ENCODE data around the gene BDH2.

- TF ChIP-seq EZH2 (IDR thresholded peaks at IDR 0.05; ENCODE audit: borderline replicate concordance, low read depth, low read length, severe bottlenecking) (no peak), POLR2A (IDR thresholded peaks at IDR 0.05; ENCODE audit: low read depth, low read length) (no peak), JUN (IDR thresholded peaks at IDR 0.05; ENCODE audit: borderline replicate concordance, insufficient read depth, insufficient read length, low read depth) (no peak), POLR2AphosphoS5 (IDR thresholded peaks at IDR 0.05; ENCODE audit: insufficient read depth, low read depth, low read length) (no peak), GATA2 (IDR thresholded peaks at IDR 0.05; ENCODE audit: insufficient read depth, insufficient read length, low read depth, low read length) (no peak), MYC (IDR thresholded peaks at IDR 0.05; ENCODE audit: low read depth, low read length) (no peak)
- TF ChIP-seq, protein P1, sequence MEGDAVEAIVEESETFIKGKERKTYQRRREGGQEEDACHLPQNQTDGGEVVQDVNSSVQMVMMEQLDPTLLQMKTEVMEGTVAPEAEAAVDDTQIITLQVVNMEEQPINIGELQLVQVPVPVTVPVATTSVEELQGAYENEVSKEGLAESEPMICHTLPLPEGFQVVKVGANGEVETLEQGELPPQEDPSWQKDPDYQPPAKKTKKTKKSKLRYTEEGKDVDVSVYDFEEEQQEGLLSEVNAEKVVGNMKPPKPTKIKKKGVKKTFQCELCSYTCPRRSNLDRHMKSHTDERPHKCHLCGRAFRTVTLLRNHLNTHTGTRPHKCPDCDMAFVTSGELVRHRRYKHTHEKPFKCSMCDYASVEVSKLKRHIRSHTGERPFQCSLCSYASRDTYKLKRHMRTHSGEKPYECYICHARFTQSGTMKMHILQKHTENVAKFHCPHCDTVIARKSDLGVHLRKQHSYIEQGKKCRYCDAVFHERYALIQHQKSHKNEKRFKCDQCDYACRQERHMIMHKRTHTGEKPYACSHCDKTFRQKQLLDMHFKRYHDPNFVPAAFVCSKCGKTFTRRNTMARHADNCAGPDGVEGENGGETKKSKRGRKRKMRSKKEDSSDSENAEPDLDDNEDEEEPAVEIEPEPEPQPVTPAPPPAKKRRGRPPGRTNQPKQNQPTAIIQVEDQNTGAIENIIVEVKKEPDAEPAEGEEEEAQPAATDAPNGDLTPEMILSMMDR (IDR thresholded peaks at IDR 0.05; ENCODE audit: extremely low read depth in 1 of 2, insufficient read depth in 1 of 2, low read depth in 1 of 2, low read length in 2 of 2) = no peak
- TF ChIP-seq, protein P2, sequence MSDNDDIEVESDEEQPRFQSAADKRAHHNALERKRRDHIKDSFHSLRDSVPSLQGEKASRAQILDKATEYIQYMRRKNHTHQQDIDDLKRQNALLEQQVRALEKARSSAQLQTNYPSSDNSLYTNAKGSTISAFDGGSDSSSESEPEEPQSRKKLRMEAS (IDR thresholded peaks at IDR 0.05; ENCODE audit: insufficient read depth, insufficient read length) = no peak
These were observed 736 bp downstream of the BDH2 start for GRCh38 chr4:103098756-103099440.
